GM12878 (cell line): ENCODE results near the gene TSPO2. TPM values are rescaled to one million over a fixed set of nuclear protein-coding genes. Genes with fewer than 3 reads are reported as not detected.

ENCODE experiments used
- ATAC-seq: fragments of 200-7000 bp; cut with Tn5 transposase; 3 replicates; pipeline ENCODE4 v1.9.1; 2020; ENCODE audit warnings: mild to moderate bottlenecking, moderate library complexity
- BruUV-seq: library from RNA; stranded (reverse); fragments of 400-500 nt; replicated peaks from 2 replicates; lab custom pipeline; 2021; lab: Mats Ljungman, UMichigan
- CTCF ChIA-PET: fragments of 300-600 bp; sonication (Branson Sonifier 250); formaldehyde crosslinking; extraction: SDS; loops from one replicate; lab custom pipeline; 2021; ENCODE audit warnings: inconsistent platforms; lab: Yijun Ruan, JAX
- POLR2A ChIA-PET: fragments of 350-600 bp; formaldehyde crosslinking; extraction: SDS; loops from one replicate; lab custom pipeline; 2021; ENCODE audit warnings: inconsistent platforms; lab: Charles Lee
- RAD21 ChIA-PET: fragments of 300-600 bp; sonication (Branson Sonifier 250); formaldehyde crosslinking; loops from one replicate; lab custom pipeline; 2023; ENCODE audit warnings: antibody characterized with exemption; ENCODE audit not compliant: unreplicated experiment; lab: Charles Lee
- SMC1A ChIA-PET: fragments of 300-600 bp; sonication (Branson Sonifier 250); formaldehyde crosslinking; loops from one replicate; lab custom pipeline; 2023; ENCODE audit not compliant: unreplicated experiment, uncharacterized antibody; lab: Charles Lee
- DNase-seq: peaks from one replicate; pipeline ENCODE4 v3.0.0-alpha.2; 2011; ENCODE audit warnings: low read depth, low spot score
- FAIRE-seq: peaks from 3 replicates; lab custom pipeline; 2011; peaks lifted over from hg19 to GRCh38; lab: Jason Lieb, UNC
- H2AFZ ChIP-seq: 2 replicates; pipeline ENCODE4 v1.6.0; 2011; ENCODE audit warnings: low read depth, low read length, control low read depth; ENCODE audit not compliant: control insufficient read depth
- H3K27ac ChIP-seq: 2 replicates; pipeline ENCODE4 v1.5.1; 2011; ENCODE audit warnings: control low read depth; ENCODE audit not compliant: control insufficient read depth, insufficient read depth
- H3K27me3 ChIP-seq, 2 experiments: replicated peaks in 1 of 2; 2 replicates each; pipeline versions ENCODE4 v1.6.0 to v1.6.1; 2011; ENCODE audit warnings: low read length in 1 of 2; ENCODE audit not compliant: control insufficient read depth in 2 of 2, insufficient read depth in 2 of 2
- H3K36me3 ChIP-seq, 2 experiments: 2 replicates each; pipeline ENCODE4 v1.5.1; 2011; ENCODE audit warnings: low read length in 1 of 2; ENCODE audit not compliant: control insufficient read depth in 2 of 2, insufficient read depth in 2 of 2
- H3K4me1 ChIP-seq: 2 replicates; pipeline ENCODE4 v1.6.1; 2011; ENCODE audit warnings: mild to moderate bottlenecking, low read length, moderate library complexity, mixed read lengths; ENCODE audit not compliant: control insufficient read depth, insufficient read depth
- H3K4me2 ChIP-seq: 2 replicates; pipeline ENCODE4 v1.6.0; 2011; ENCODE audit warnings: control low read depth; ENCODE audit not compliant: control insufficient read depth, insufficient read depth
- H3K4me3 ChIP-seq: fragments of 200-600 bp; sonication (generic); 2 replicates; pipeline ENCODE4 v1.5.1; 2016
- H3K79me2 ChIP-seq: 2 replicates; pipeline ENCODE4 v1.6.0; 2011; ENCODE audit warnings: low read length; ENCODE audit not compliant: control insufficient read depth, insufficient read depth
- H3K9ac ChIP-seq: 2 replicates; pipeline ENCODE4 v1.8.0; 2011; ENCODE audit warnings: low read length, control low read depth, mixed read lengths; ENCODE audit not compliant: control insufficient read depth, insufficient read depth
- H3K9me3 ChIP-seq: replicated peaks from 3 replicates; pipeline ENCODE4 v1.5.1; 2011; ENCODE audit warnings: mild to moderate bottlenecking, low read length; ENCODE audit not compliant: control insufficient read depth, insufficient read depth
- H4K20me1 ChIP-seq: 2 replicates; pipeline ENCODE4 v1.6.0; 2011; ENCODE audit not compliant: control insufficient read depth, insufficient read depth
- BCL3 ChIP-seq: IDR thresholded peaks from 2 replicates; pipeline ENCODE4 v1.6.1; 2011; ENCODE audit warnings: borderline replicate concordance, low read depth, mild to moderate bottlenecking, moderate library complexity, low read length; ENCODE audit not compliant: insufficient read depth, poor library complexity, severe bottlenecking
- BRCA1 ChIP-seq: IDR thresholded peaks from 2 replicates; pipeline ENCODE4 v1.6.1; 2011; ENCODE audit warnings: low read depth, low read length, improper control_type of control experiment
- CBX3 ChIP-seq: fragments of 200-600 bp; sonication (generic); IDR thresholded peaks from 2 replicates; pipeline ENCODE4 v1.6.1; 2016; ENCODE audit warnings: low read depth, borderline replicate concordance
- CEBPZ ChIP-seq: fragments of 150-350 bp; IDR thresholded peaks from 2 replicates; pipeline ENCODE4 v1.6.1; 2016; ENCODE audit warnings: low read depth, low read length
- E2F8 ChIP-seq: fragments of 450-650 bp; IDR thresholded peaks from 2 replicates; pipeline ENCODE4 v1.6.1; 2018; ENCODE audit warnings: mild to moderate bottlenecking, low read depth, moderate library complexity; ENCODE audit not compliant: partially characterized antibody
- IRF3 ChIP-seq: fragments of 450-650 bp; IDR thresholded peaks from 2 replicates; pipeline ENCODE4 v1.6.1; 2014; ENCODE audit warnings: mild to moderate bottlenecking
- JUND ChIP-seq: IDR thresholded peaks from 2 replicates; pipeline ENCODE4 v1.6.1; 2012; ENCODE audit warnings: low read depth, mild to moderate bottlenecking, low read length, improper control_type of control experiment, moderate library complexity
- KLF5 ChIP-seq: fragments of 450-650 bp; IDR thresholded peaks from 2 replicates; pipeline ENCODE4 v1.6.1; 2014; ENCODE audit warnings: mild to moderate bottlenecking; ENCODE audit not compliant: partially characterized antibody
- LARP7 ChIP-seq: fragments of 450-650 bp; IDR thresholded peaks from 2 replicates; pipeline ENCODE4 v1.6.1; 2017; ENCODE audit warnings: mild to moderate bottlenecking
- MXI1 ChIP-seq: fragments of 150-350 bp; IDR thresholded peaks from 2 replicates; pipeline ENCODE4 v1.6.1; 2011; ENCODE audit warnings: low read depth, mild to moderate bottlenecking, inconsistent platforms, low read length, improper control_type of control experiment
- POLR2AphosphoS2 ChIP-seq: IDR thresholded peaks from 2 replicates; pipeline ENCODE4 v1.6.1; 2011; ENCODE audit warnings: low read depth, mild to moderate bottlenecking, low read length, improper control_type of control experiment, moderate library complexity
- POU2F2 ChIP-seq: IDR thresholded peaks from 3 replicates; pipeline ENCODE4 v1.6.1; 2011; ENCODE audit warnings: low read depth, mild to moderate bottlenecking, low read length, borderline replicate concordance
- STAT1 ChIP-seq: fragments of 450-650 bp; conservative IDR thresholded peaks from 2 replicates; pipeline ENCODE4 v1.6.1; 2014; ENCODE audit warnings: antibody characterized with exemption, mild to moderate bottlenecking
- TARDBP ChIP-seq: IDR thresholded peaks from 2 replicates; pipeline ENCODE4 v1.6.1; 2016; ENCODE audit warnings: borderline replicate concordance
- TCF3 ChIP-seq: IDR thresholded peaks from 2 replicates; pipeline ENCODE4 v1.6.1; 2012; ENCODE audit warnings: low read depth, mild to moderate bottlenecking, low read length, borderline replicate concordance; ENCODE audit not compliant: insufficient read depth
- ZNF274 ChIP-seq: IDR thresholded peaks from one replicate; pipeline ENCODE4 v1.8.0; 2011; ENCODE audit not compliant: insufficient read length, insufficient read depth
- WGBS: methylation state at CpG from one replicate; pipeline ENCODE4 v1.1.6; 2016; ENCODE audit warnings: low lambda C conversion rate; ENCODE audit not compliant: insufficient replicate concordance, insufficient coverage; ENCODE audit errors: missing lambda C conversion rate; 5-methylcytosine and 5-hydroxymethylcytosine counted together
- in situ Hi-C: fragments of 300-500 bp; cut with MboI; formaldehyde crosslinking; loops from 9 replicates; pipeline ENCODE4 v1.14.3; 2018; ENCODE audit warnings: mixed read lengths
- intact Hi-C: fragments of 100-400 bp; cut with micrococcal nuclease; formaldehyde crosslinking; loops from one replicate; pipeline ENCODE4 v1.14.2; 2022; ENCODE audit not compliant: unreplicated experiment
- polyA plus RNA-seq, 11 experiments: library from polyadenylated mRNA; depleted of rRNA in 4 of 11; unstranded in 6 of 11; stranded (reverse) in 5 of 11; fragments of >200 nt; fragmentation: Nextera tagmentation in 4 of 11; fragmentation: Illumina TruSeq in 1 of 11; extraction: Ambion mirVana in 4 of 11; extraction: Trizol in 1 of 11; gene quantifications; 1 replicate in 1 of 11; 2 replicates in 10 of 11; pipeline versions ENCODE4 v1.2.1 to v1.2.3, GENCODE V29; 2011 to 2016; ENCODE audit warnings: inconsistent platforms in 2 of 11, missing spikeins in 2 of 11, low read depth in 1 of 11
- total RNA-seq, 4 experiments: library from RNA; depleted of rRNA in 3 of 4; stranded (reverse); fragments of >200 nt in 3 of 4; fragmentation: Illumina TruSeq in 1 of 4; extraction: Trizol in 1 of 4; gene quantifications; 2 replicates each; pipeline versions ENCODE4 v1.2.1 to v1.2.3, GENCODE V29; 2013 to 2021

The TSPO2 gene
- total and polyA plus RNA-seq, 10 of the 15 experiments (the other 5 are each of a cell fraction or from before 2014, with no cell fraction given) = not detected

- in situ Hi-C loops = no loop called here
- peaks cover 0 to 10% of the 10 kb centered on the region in 2 experiments; a peak in 2 of 4 replicates for H3K36me3 ChIP-seq
- ChIA-PET SMC1A (interaction anchor here (0.7 to 0.8 kb wide), 2 partner anchors 9 to 61 kb away, joined by 3 read pairs; no protein-coding TSS in a partner anchor), RAD21 (no interaction called here), CTCF (interaction anchor here (0.6 to 1.1 kb wide), 10 partner anchors 9 to 211 kb away, joined by 3 to 9 read pairs (median 3); partner anchors contain the start of gene UNC5CL), POLR2A (interaction anchor here (0.7 kb wide), 1 partner anchor 10 kb away, joined by 3 read pairs; no protein-coding TSS in a partner anchor)
- H3K27ac ChIP-seq = no peak overlapping the region
- H4K20me1 ChIP-seq = no peaks in the 10 kb centered on the region
- H3K4me1 ChIP-seq = 0 out of 2 replicates have a peak, but pooled peaks cover 1% of the 10 kb centered on the region
- H3K27me3 ChIP-seq = no peaks in the 10 kb centered on the region
- no peak overlapping the region for H3K4me2 ChIP-seq
- FAIRE-seq (no peak), ATAC-seq (no peak), DNase-seq (no peak)
- no peak overlapping the region for H2AFZ ChIP-seq
- intact Hi-C loops = no loop called here
- 100% methylated on average over 2 of the region's 2 CpGs for WGBS
- 0 out of 2 replicates have a peak, but pooled peaks cover 3% of the 10 kb centered on the region for H3K79me2 ChIP-seq
- no peak overlapping the region for H3K4me3 ChIP-seq
- no peaks in the 10 kb centered on the region for H3K9me3 ChIP-seq
- H3K9ac ChIP-seq = no peak overlapping the region
- BruUV-seq = no TSS peak
- TF ChIP-seq KLF5 = no peak
- no peak for TF ChIP-seq BCL3
- no peak for TF ChIP-seq POU2F2
- no peak for TF ChIP-seq MXI1
- no peak for TF ChIP-seq LARP7
- no peak for TF ChIP-seq ZNF274
- TF ChIP-seq IRF3 = no peak
- no peak for TF ChIP-seq STAT1
- TF ChIP-seq CEBPZ = no peak
- no peak for TF ChIP-seq E2F8
- TF ChIP-seq TCF3 = no peak
- no peak for TF ChIP-seq CBX3
- no peak for TF ChIP-seq TARDBP
- no peak for TF ChIP-seq POLR2AphosphoS2
- TF ChIP-seq BRCA1 = no peak
- TF ChIP-seq JUND = no peak
These were observed 23.3 kb downstream of the TSPO2 start for GRCh38 chr6:41065550-41066026.
